ENCODE results near the gene SHROOM4. TPM values are rescaled to one million over a fixed set of nuclear protein-coding genes. Genes with fewer than 3 reads are reported as not detected.

SHROOM4 gene
- total RNA-seq, 1 donor from 2014 or later = 5.7 TPM

- Mint-ChIP-seq H3K9me3 (ENCODE audit: low read depth) (peaks cover 17% of the 10 kb centered on the region), H3K4me3 (ENCODE audit: low read depth) (no peak overlapping the region), H3K4me1 (ENCODE audit: low read depth) (no peaks in the 10 kb centered on the region), H3K27ac (no peak overlapping the region), H3K36me3 (ENCODE audit: insufficient read depth) (no peaks in the 10 kb centered on the region), H3K27me3 (no peaks in the 10 kb centered on the region)
- DNase-seq (ENCODE audit: low spot score, unreplicated experiment) = no peak
- TF ChIP-seq CTCF (IDR thresholded peaks at IDR 0.05; ENCODE audit: unreplicated experiment) = no peak
Observed at GRCh38 chrX:50780144-50780543, 33.9 kb downstream of the SHROOM4 start.

- Mint-ChIP-seq H3K4me1 (ENCODE audit: low read depth) (no peaks in the 10 kb centered on the region), H3K4me3 (ENCODE audit: low read depth) (no peak overlapping the region), H3K27me3 (no peaks in the 10 kb centered on the region), H3K9me3 (ENCODE audit: low read depth) (peaks cover 17% of the 10 kb centered on the region), H3K27ac (peak overlapping the region; percentile 19), H3K36me3 (ENCODE audit: insufficient read depth) (no peaks in the 10 kb centered on the region)
- no peak for DNase-seq (ENCODE audit: low spot score, unreplicated experiment)
- no peak for TF ChIP-seq CTCF (IDR thresholded peaks at IDR 0.05; ENCODE audit: unreplicated experiment)
Observed at GRCh38 chrX:50779694-50780093, 34.3 kb downstream of the SHROOM4 start.

DNA sequence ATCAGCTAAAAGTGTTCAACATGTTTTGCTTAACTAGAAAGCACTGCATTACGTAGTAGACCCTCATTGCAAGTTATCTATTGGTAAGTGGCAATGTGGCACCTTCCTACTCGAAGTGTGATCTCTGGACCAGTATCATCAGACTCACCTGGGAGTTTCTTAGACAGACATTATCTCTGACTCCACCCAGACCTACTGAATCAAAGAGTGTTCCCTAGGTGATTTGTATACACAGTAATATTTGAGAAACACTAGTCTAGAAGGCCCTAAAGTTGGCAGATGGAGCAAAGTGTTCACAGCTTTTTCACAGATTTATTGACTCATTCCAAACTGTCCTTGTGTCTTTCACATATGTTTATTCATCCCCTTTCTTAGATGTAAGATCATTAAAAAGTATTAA lies 35.7 kb downstream of the SHROOM4 start:
- Mint-ChIP-seq H3K4me1 (ENCODE audit: low read depth) (no peaks in the 10 kb centered on the region), H3K27me3 (no peaks in the 10 kb centered on the region), H3K36me3 (ENCODE audit: insufficient read depth) (no peaks in the 10 kb centered on the region), H3K9me3 (ENCODE audit: low read depth) (peaks cover 17% of the 10 kb centered on the region), H3K27ac (no peak overlapping the region), H3K4me3 (ENCODE audit: low read depth) (no peak overlapping the region)
- no peak for TF ChIP-seq CTCF (IDR thresholded peaks at IDR 0.05; ENCODE audit: unreplicated experiment)
- DNase-seq (ENCODE audit: low spot score, unreplicated experiment) = no peak

DNA sequence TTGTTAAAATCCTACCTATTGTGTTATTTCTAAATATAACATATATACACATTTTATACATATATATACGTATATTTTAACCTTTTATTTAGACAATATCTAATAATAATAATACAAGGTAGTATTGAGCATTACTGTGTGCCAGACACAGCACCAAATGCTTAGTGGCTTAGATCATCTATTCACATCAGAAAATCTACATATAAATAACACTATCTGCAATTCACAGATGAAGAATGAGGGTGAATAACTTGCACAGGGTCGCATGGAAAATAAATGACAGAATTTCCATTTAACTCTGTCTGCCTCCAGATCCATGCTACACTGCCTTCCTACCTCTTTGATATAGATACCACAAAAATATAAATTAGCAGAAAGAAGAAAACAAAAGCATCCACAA lies 37.7 kb downstream of the SHROOM4 start:
- peaks cover 13% of the 10 kb centered on the region for H3K9me3 Mint-ChIP-seq (ENCODE audit: low read depth)
- H3K27ac Mint-ChIP-seq = no peak overlapping the region
- H3K4me1 Mint-ChIP-seq (ENCODE audit: low read depth) = no peaks in the 10 kb centered on the region
- H3K27me3 Mint-ChIP-seq = no peaks in the 10 kb centered on the region
- H3K4me3 Mint-ChIP-seq (ENCODE audit: low read depth) = no peak overlapping the region
- DNase-seq (ENCODE audit: low spot score, unreplicated experiment) = no peak
- no peak for TF ChIP-seq CTCF (IDR thresholded peaks at IDR 0.05; ENCODE audit: unreplicated experiment)
- no peaks in the 10 kb centered on the region for H3K36me3 Mint-ChIP-seq (ENCODE audit: insufficient read depth)

- H3K27me3 Mint-ChIP-seq = no peaks in the 10 kb centered on the region
- TF ChIP-seq CTCF (IDR thresholded peaks at IDR 0.05; ENCODE audit: unreplicated experiment) = no peak
- H3K4me3 Mint-ChIP-seq (ENCODE audit: low read depth) = no peak overlapping the region
- DNase-seq (ENCODE audit: low spot score, unreplicated experiment) = no peak
- no peak overlapping the region for H3K27ac Mint-ChIP-seq
- peaks cover 4% of the 10 kb centered on the region for H3K4me1 Mint-ChIP-seq (ENCODE audit: low read depth)
- H3K36me3 Mint-ChIP-seq (ENCODE audit: insufficient read depth) = no peaks in the 10 kb centered on the region
- no peaks in the 10 kb centered on the region for H3K9me3 Mint-ChIP-seq (ENCODE audit: low read depth)
Observed at GRCh38 chrX:50771382-50771781, 42.6 kb downstream of the SHROOM4 start.

Measured in progenitor cell of endocrine pancreas (in vitro differentiated cells).